Choroid plexus epithelial cell (primary cell): ENCODE results near the gene ZBTB25.

Experiments
- DNase-seq: peaks from one replicate; pipeline ENCODE4 v3.0.0-alpha.2; 2010; ENCODE audit warnings: low read depth
- H3K4me3 ChIP-seq: 2 replicates; pipeline ENCODE4 v1.5.1; 2011; ENCODE audit warnings: low read depth, mild to moderate bottlenecking, control low read depth, low read length, moderate library complexity
- CTCF ChIP-seq: conservative IDR thresholded peaks from 2 replicates; pipeline ENCODE4 v1.5.1; 2011; ENCODE audit warnings: low read depth, mild to moderate bottlenecking, control low read depth, inconsistent platforms, low read length, moderate library complexity

The ZBTB25 gene

GRCh38 chr14:64504897-64505794 is 1.5 kb upstream of the ZBTB25 start:
- peak; percentile 89 for DNase-seq
- H3K4me3 ChIP-seq = peak overlapping the region; percentile 88
- TF ChIP-seq CTCF = no peak

- no peak for TF ChIP-seq CTCF
- peak; percentile 90 for DNase-seq
- peak within 1 kb of the TSS; percentile 88 for H3K4me3 ChIP-seq
These were observed 765 bp upstream of the ZBTB25 start, which contains the start of gene ZBTB1 for GRCh38 chr14:64504310-64504896. Gene ZBTB1, plus strand, starts transcription at chr14:64504770. Its CDS starts 16,735 bp downstream, at chr14:64521505.

- peak overlapping the region; percentile 88 for H3K4me3 ChIP-seq
- no peak for TF ChIP-seq CTCF
- DNase-seq = peak; percentile 39
These were observed 678 bp downstream of the ZBTB25 start for GRCh38 chr14:64502887-64503433.

- peak overlapping the region; percentile 88 for H3K4me3 ChIP-seq
- no peak for TF ChIP-seq CTCF
- DNase-seq = no peak
These were observed 1.2 kb downstream of the ZBTB25 start for GRCh38 chr14:64502456-64502855.

- H3K4me3 ChIP-seq = peak overlapping the region; percentile 23
- peak; percentile 79 for DNase-seq
- TF ChIP-seq CTCF = peak; percentile 31
These were observed 2.0 kb downstream of the ZBTB25 start for GRCh38 chr14:64501411-64502171.

GRCh38 chr14:64500088-64500487 is 3.5 kb downstream of the ZBTB25 start:
- no peak for TF ChIP-seq CTCF
- peak; percentile 33 for DNase-seq
- no peak overlapping the region for H3K4me3 ChIP-seq
